Measurements from ENCODE around the gene COL15A1.

DNA sequence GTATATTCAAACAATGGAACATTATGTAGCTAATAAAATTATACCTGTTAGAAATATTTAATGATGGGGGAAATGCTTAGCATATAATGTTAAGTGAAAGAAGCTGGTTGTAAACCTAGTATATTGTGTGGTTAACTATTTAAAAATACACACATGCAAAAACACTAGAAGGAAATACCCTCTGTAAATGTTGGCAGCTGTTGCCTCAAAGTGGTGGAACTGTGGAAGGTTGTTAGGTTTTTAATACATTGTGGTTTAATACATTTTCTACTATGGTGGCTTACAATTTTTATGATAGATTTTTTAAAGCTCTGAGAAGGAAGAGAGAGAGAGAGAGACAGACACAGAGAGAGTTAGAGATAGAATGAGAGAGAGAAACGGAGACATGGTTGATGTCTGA is 74.9 kb downstream of the COL15A1 start:
- TF ChIP-seq, protein P1, sequence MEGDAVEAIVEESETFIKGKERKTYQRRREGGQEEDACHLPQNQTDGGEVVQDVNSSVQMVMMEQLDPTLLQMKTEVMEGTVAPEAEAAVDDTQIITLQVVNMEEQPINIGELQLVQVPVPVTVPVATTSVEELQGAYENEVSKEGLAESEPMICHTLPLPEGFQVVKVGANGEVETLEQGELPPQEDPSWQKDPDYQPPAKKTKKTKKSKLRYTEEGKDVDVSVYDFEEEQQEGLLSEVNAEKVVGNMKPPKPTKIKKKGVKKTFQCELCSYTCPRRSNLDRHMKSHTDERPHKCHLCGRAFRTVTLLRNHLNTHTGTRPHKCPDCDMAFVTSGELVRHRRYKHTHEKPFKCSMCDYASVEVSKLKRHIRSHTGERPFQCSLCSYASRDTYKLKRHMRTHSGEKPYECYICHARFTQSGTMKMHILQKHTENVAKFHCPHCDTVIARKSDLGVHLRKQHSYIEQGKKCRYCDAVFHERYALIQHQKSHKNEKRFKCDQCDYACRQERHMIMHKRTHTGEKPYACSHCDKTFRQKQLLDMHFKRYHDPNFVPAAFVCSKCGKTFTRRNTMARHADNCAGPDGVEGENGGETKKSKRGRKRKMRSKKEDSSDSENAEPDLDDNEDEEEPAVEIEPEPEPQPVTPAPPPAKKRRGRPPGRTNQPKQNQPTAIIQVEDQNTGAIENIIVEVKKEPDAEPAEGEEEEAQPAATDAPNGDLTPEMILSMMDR (IDR thresholded peaks at IDR 0.05): no peak
- no peak for TF ChIP-seq EZH2 (IDR thresholded peaks at IDR 0.05; ENCODE audit: borderline replicate concordance, insufficient read depth, low read depth, low read length, poor library complexity, severe bottlenecking)
